ENCODE results near the gene USP9Y.

DNA sequence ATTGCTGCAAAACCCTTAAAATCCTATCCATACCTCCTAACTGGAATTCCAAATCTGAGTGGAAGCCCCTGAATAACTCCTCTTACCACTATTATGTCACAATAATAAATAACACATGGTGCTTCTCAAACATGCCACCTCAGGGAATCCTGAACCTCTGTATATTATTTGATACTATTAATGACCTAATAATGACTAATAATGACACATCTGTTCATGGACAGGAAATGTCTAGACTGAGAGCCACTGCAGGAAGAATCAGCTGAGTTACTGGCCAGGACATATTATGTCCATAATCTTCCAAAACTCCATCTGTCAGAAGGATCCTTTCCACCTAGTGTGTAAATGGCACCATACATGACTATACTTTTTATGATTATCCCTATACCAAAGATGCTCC, 195.9 kb downstream of the USP9Y start:
- TF ChIP-seq, protein P1, sequence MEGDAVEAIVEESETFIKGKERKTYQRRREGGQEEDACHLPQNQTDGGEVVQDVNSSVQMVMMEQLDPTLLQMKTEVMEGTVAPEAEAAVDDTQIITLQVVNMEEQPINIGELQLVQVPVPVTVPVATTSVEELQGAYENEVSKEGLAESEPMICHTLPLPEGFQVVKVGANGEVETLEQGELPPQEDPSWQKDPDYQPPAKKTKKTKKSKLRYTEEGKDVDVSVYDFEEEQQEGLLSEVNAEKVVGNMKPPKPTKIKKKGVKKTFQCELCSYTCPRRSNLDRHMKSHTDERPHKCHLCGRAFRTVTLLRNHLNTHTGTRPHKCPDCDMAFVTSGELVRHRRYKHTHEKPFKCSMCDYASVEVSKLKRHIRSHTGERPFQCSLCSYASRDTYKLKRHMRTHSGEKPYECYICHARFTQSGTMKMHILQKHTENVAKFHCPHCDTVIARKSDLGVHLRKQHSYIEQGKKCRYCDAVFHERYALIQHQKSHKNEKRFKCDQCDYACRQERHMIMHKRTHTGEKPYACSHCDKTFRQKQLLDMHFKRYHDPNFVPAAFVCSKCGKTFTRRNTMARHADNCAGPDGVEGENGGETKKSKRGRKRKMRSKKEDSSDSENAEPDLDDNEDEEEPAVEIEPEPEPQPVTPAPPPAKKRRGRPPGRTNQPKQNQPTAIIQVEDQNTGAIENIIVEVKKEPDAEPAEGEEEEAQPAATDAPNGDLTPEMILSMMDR (conservative IDR thresholded peaks at IDR 0.05; ENCODE audit: low read depth, low read length): no peak
- no peak for TF ChIP-seq EZH2 (IDR thresholded peaks at IDR 0.05; ENCODE audit: borderline replicate concordance, low read depth, low read length, poor library complexity, severe bottlenecking)
